Stimulated activated CD4-positive, alpha-beta T cell treated with anti-CD3 and anti-CD28 coated beads, Interleukin-1b, Interleukin-23, amount 100 ng/mL, for 4 hours (primary cell): ENCODE results near the gene IFFO2.

ENCODE experiments used
- DNase-seq, 2 donors: peaks; one replicate each; pipeline ENCODE4 v3.0.0-alpha.2; 2020; ENCODE audit warnings: low read depth in 2 of 2

The IFFO2 gene

GRCh38 chr1:18936814-18937481 is 19.5 kb downstream of the IFFO2 start:
- no peak for DNase-seq

GRCh38 chr1:18936471-18936813 is 20.0 kb downstream of the IFFO2 start:
- no peak for DNase-seq

- no peak for DNase-seq
Observed at GRCh38 chr1:18934205-18935000, 22.1 kb downstream of the IFFO2 start.

- DNase-seq: no peak
Observed at GRCh38 chr1:18932879-18933278, 23.6 kb downstream of the IFFO2 start.

- DNase-seq: no peak
Observed at GRCh38 chr1:18932387-18932786, 24.1 kb downstream of the IFFO2 start.

- no peak for DNase-seq
Observed at GRCh38 chr1:18931730-18932129, 24.7 kb downstream of the IFFO2 start.

- DNase-seq: no peak
Observed at GRCh38 chr1:18929686-18930085, 26.8 kb downstream of the IFFO2 start.

GRCh38 chr1:18928985-18929384 is 27.5 kb downstream of the IFFO2 start:
- DNase-seq: no peak

GRCh38 chr1:18928406-18928805 is 28.1 kb downstream of the IFFO2 start:
- no peak for DNase-seq

- DNase-seq: peak in 1 of 2 donors; percentile 21
Observed at GRCh38 chr1:18927654-18928272, 28.7 kb downstream of the IFFO2 start.

- no peak for DNase-seq
Observed at GRCh38 chr1:18927082-18927653, 29.3 kb downstream of the IFFO2 start.

GRCh38 chr1:18926315-18927081 is 30.0 kb downstream of the IFFO2 start:
- peak; percentile 66 to 76 for DNase-seq

GRCh38 chr1:18925279-18925678 is 31.2 kb downstream of the IFFO2 start:
- DNase-seq: no peak

- DNase-seq: no peak
Observed at GRCh38 chr1:18924221-18924691, 32.2 kb downstream of the IFFO2 start.

- DNase-seq: no peak
Observed at GRCh38 chr1:18923756-18924211, 32.7 kb downstream of the IFFO2 start.

GRCh38 chr1:18922848-18923755 is 33.4 kb downstream of the IFFO2 start:
- DNase-seq: no peak

GRCh38 chr1:18922319-18922726 is 34.2 kb downstream of the IFFO2 start:
- DNase-seq: no peak

GRCh38 chr1:18921516-18922251 is 34.8 kb downstream of the IFFO2 start:
- DNase-seq: no peak

- DNase-seq: no peak
Observed at GRCh38 chr1:18920931-18921330, 35.5 kb downstream of the IFFO2 start.

- DNase-seq: no peak
Observed at GRCh38 chr1:18919956-18920355, 36.5 kb downstream of the IFFO2 start.
